ENCODE measurements around the gene CLGN. TPM values are rescaled to one million over a fixed set of nuclear protein-coding genes. Genes with fewer than 3 reads are reported as not detected.

CLGN gene
- total RNA-seq, 6 experiments from 2014 or later, result 0.06 to 0.57 (median 0.24) TPM

DNA sequence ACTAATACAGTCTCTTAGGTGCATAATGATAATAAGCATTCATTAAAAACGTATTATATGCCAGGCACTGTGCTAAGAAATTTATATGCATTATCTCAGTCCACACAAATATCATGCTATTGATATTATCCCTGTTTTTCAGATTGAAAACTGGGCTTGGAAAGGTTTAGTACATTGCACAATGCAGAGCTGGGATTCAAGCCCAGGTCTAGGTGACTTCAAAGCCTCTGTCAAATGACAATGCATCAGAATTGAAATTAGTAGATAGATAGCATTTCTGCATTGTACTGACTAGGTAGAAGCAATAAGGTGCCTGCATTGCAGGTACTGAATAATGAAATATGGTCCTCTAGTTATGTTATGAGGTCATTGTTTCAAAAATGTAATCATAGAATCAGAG lies 72.2 kb downstream of the CLGN start:
- Mint-ChIP-seq H3K36me3 (ENCODE audit: low read depth) (no peaks in the 10 kb centered on the region), H3K4me3 (no peak overlapping the region), H3K9me3 (no peaks in the 10 kb centered on the region), H3K27me3 (ENCODE audit: insufficient read depth) (peaks cover 23% of the 10 kb centered on the region), H3K27ac (no peak overlapping the region), H3K4me1 (ENCODE audit: low read depth) (no peaks in the 10 kb centered on the region; the same call in 1 of the 2 replicates)
- DNase-seq, result no peak
- TF ChIP-seq CTCF (IDR thresholded peaks at IDR 0.05), result no peak

DNA sequence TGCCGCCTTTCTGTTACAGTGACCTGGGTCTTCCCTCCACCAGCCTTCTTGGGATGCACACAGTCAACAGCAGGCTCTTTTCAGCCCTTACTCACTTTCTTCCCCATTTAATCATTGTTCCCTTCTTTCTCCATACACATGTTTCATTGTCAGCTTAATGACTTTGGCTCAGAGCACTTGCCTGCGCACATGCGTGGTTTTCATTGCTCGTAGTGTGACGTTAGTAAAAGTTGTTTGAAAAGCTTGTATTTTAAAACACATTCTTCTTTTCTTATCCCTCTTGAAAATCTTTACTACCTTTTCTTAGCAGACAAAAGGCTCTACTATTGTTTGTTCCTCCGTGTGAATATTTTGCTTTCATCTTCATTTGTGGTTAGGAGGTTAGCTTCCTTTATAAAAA lies 73.7 kb downstream of the CLGN start:
- Mint-ChIP-seq H3K4me1 (ENCODE audit: low read depth) (no peaks in the 10 kb centered on the region), H3K36me3 (ENCODE audit: low read depth) (no peaks in the 10 kb centered on the region), H3K4me3 (no peak overlapping the region), H3K27me3 (ENCODE audit: insufficient read depth) (peaks cover 35% of the 10 kb centered on the region), H3K27ac (no peak overlapping the region), H3K9me3 (no peaks in the 10 kb centered on the region)
- DNase-seq, result no peak
- TF ChIP-seq CTCF (IDR thresholded peaks at IDR 0.05), result no peak

- no peak for DNase-seq
- no peak for TF ChIP-seq CTCF (IDR thresholded peaks at IDR 0.05)
- Mint-ChIP-seq H3K4me1 (ENCODE audit: low read depth) (no peaks in the 10 kb centered on the region), H3K36me3 (ENCODE audit: low read depth) (no peaks in the 10 kb centered on the region), H3K9me3 (no peaks in the 10 kb centered on the region), H3K27me3 (ENCODE audit: insufficient read depth) (peaks cover 30% of the 10 kb centered on the region), H3K4me3 (no peak overlapping the region), H3K27ac (no peak overlapping the region)
Measured at GRCh38 chr4:140351093-140352075, 76.1 kb downstream of the CLGN start.

DNA sequence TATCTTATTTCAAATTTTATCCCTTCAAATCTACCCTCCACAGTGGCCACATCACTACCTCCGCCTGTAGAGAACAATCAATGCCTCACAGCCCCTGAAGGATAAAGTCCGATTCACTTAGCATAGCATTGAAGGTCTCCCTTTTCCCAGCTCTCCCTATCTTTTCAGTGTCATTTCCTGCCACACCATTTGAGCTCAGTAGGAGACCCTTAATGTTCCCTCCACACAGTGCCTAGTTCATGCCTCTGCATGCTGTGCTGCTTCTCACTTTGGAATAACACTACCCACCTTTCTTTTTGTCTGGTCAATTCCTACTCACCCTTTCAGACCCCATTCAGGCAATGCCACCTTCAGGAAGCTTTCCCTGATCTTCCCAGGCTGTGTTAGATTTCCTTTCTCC lies 77.6 kb downstream of the CLGN start:
- no peaks in the 10 kb centered on the region for H3K36me3 Mint-ChIP-seq (ENCODE audit: low read depth)
- H3K4me3 Mint-ChIP-seq, result no peak overlapping the region
- TF ChIP-seq CTCF (IDR thresholded peaks at IDR 0.05), result no peak
- peaks cover 30% of the 10 kb centered on the region for H3K27me3 Mint-ChIP-seq (ENCODE audit: insufficient read depth)
- no peak for DNase-seq
- H3K27ac Mint-ChIP-seq, result no peak overlapping the region
- H3K9me3 Mint-ChIP-seq, result no peaks in the 10 kb centered on the region
- H3K4me1 Mint-ChIP-seq (ENCODE audit: low read depth), result no peaks in the 10 kb centered on the region

DNA sequence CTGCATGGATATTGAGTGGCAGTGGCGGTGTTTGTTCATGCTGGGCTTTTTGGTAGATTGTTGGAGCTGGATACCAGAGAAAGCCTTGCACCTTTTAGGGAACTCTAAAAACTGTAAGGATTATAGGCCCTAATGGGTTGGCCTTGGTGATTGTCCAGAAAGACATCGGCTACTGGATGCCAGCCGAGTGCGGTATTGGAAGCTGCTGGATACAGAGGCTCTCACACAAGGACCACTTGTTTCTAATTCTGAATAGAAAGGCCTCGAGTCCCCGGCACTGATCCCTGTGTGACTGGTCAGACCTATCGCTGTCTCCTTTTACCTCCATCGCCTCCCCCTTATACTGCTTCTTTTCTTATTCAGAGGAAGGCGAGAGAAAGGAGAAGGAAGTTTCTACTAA lies 81.3 kb downstream of the CLGN start:
- no peaks in the 10 kb centered on the region for H3K36me3 Mint-ChIP-seq (ENCODE audit: low read depth)
- TF ChIP-seq CTCF (IDR thresholded peaks at IDR 0.05), result no peak
- no peaks in the 10 kb centered on the region for H3K9me3 Mint-ChIP-seq
- H3K4me1 Mint-ChIP-seq (ENCODE audit: low read depth), result no peaks in the 10 kb centered on the region
- DNase-seq, result no peak
- no peak overlapping the region for H3K27ac Mint-ChIP-seq
- no peak overlapping the region for H3K4me3 Mint-ChIP-seq
- peaks cover 31% of the 10 kb centered on the region for H3K27me3 Mint-ChIP-seq (ENCODE audit: insufficient read depth)

All from HFFc6 (cell line).